ENCODE results near the gene NFIC. TPM values are rescaled to one million over a fixed set of nuclear protein-coding genes. Genes with fewer than 3 reads are reported as not detected.

The NFIC gene
- total RNA-seq, 1 experiment from 2014 or later, result 8.0 TPM

GRCh38 chr19:3518255-3518654 is 151.9 kb downstream of the NFIC start:
- H3K79me2 ChIP-seq (ENCODE audit: insufficient read depth, low read length), result no peaks in the 10 kb centered on the region; the same call in 1 of the 2 replicates
- H4K5ac ChIP-seq (ENCODE audit: insufficient read length, low read depth, low read length), result no peak overlapping the region
- H2BK20ac ChIP-seq (ENCODE audit: low read depth, low read length, poor library complexity, severe bottlenecking), result no peak overlapping the region
- no peak overlapping the region for H2AK5ac ChIP-seq (ENCODE audit: insufficient read length, low read length)
- no peak overlapping the region for H3K56ac ChIP-seq (ENCODE audit: insufficient read length, low read depth, low read length)
- no peak overlapping the region for H2AFZ ChIP-seq (ENCODE audit: low read length)
- no peak overlapping the region for H3T11ph ChIP-seq (ENCODE audit: low read length)
- no peak overlapping the region for H4K8ac ChIP-seq (replicated peaks; ENCODE audit: insufficient read length, low read depth, low read length)
- no peaks in the 10 kb centered on the region for H3K23me2 ChIP-seq (ENCODE audit: insufficient read length, low read depth, low read length, poor library complexity, severe bottlenecking)
- no peak overlapping the region for H2BK120ac ChIP-seq (ENCODE audit: low read depth, low read length, poor library complexity, severe bottlenecking)
- H3K23ac ChIP-seq (ENCODE audit: insufficient read length, low read depth, low read length), result no peak overlapping the region
- Mint-ChIP-seq H3K27me3 (ENCODE audit: low read depth) (no peaks in the 10 kb centered on the region; the same call in 1 of the 2 replicates), H3K36me3 (ENCODE audit: insufficient read depth in 1 of 3, low read depth in 3 of 3) (peaks cover 2 to 11% (median 10%) of the 10 kb centered on the region in 3 experiments; a peak in 5 of 7 replicates), H3K4me1 (peaks cover 36 to 45% of the 10 kb centered on the region in 2 experiments), H3K4me3 (peak overlapping the region; percentile 38 to 69), H3K27ac (peak overlapping the region; percentile 63 to 91 (median 83); a peak in 6 of 7 replicates), H3K9me3 (no peaks in the 10 kb centered on the region; a peak in 1 of 5 replicates)
- H2BK5ac ChIP-seq (ENCODE audit: insufficient read length, low read length), result no peak overlapping the region
- H3K9me3 ChIP-seq (ENCODE audit: control insufficient read depth, low read depth, low read length), result no peaks in the 10 kb centered on the region
- H3K9ac ChIP-seq (ENCODE audit: extremely low read depth, insufficient read length, low read length), result no peak overlapping the region
- H2BK12ac ChIP-seq (ENCODE audit: insufficient read length, low read depth, low read length), result no peak overlapping the region
- peak overlapping the region; percentile 19 for H3K18ac ChIP-seq (ENCODE audit: insufficient read length, low read depth, low read length)
- no peak overlapping the region for H3K14ac ChIP-seq (ENCODE audit: insufficient read depth, low read length)
- peak; percentile 68 for DNase-seq
- no peaks in the 10 kb centered on the region for H3K27me3 ChIP-seq (ENCODE audit: insufficient read depth, low read length)
- no peaks in the 10 kb centered on the region for H4K20me1 ChIP-seq (ENCODE audit: control insufficient read depth, insufficient read depth, insufficient read length)
- no peak overlapping the region for H4K91ac ChIP-seq (ENCODE audit: insufficient read length, low read depth, low read length)
- no CpG with 5 or more reads among the region's 10 CpGs for WGBS (ENCODE audit: extremely low coverage, insufficient read length, low lambda C conversion rate)
- no peak overlapping the region for H3K27ac ChIP-seq (ENCODE audit: insufficient read length, low read depth, low read length)
- H3K4me1 ChIP-seq (ENCODE audit: insufficient read depth, low read length), result peaks cover 3% of the 10 kb centered on the region; the same call in 1 of the 2 replicates
- H3K79me1 ChIP-seq (ENCODE audit: insufficient read depth, low read depth, low read length, poor library complexity, severe bottlenecking), result no peaks in the 10 kb centered on the region
- no peak overlapping the region for H2BK15ac ChIP-seq (ENCODE audit: low read depth, low read length)
- H3K4ac ChIP-seq (ENCODE audit: low read depth, low read length), result no peak overlapping the region
- peak overlapping the region; percentile 17 for H3K4me2 ChIP-seq (ENCODE audit: insufficient read depth, insufficient read length, low read length)
- TF ChIP-seq, protein P1, sequence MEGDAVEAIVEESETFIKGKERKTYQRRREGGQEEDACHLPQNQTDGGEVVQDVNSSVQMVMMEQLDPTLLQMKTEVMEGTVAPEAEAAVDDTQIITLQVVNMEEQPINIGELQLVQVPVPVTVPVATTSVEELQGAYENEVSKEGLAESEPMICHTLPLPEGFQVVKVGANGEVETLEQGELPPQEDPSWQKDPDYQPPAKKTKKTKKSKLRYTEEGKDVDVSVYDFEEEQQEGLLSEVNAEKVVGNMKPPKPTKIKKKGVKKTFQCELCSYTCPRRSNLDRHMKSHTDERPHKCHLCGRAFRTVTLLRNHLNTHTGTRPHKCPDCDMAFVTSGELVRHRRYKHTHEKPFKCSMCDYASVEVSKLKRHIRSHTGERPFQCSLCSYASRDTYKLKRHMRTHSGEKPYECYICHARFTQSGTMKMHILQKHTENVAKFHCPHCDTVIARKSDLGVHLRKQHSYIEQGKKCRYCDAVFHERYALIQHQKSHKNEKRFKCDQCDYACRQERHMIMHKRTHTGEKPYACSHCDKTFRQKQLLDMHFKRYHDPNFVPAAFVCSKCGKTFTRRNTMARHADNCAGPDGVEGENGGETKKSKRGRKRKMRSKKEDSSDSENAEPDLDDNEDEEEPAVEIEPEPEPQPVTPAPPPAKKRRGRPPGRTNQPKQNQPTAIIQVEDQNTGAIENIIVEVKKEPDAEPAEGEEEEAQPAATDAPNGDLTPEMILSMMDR (conservative IDR thresholded peaks at IDR 0.05), result no peak
